Neural progenitor cell (in vitro differentiated cells): ENCODE results near the gene KDM2A.

Source experiments
- EZH2 ChIP-seq: fragments of 200-600 bp; sonication (generic); IDR thresholded peaks from 2 replicates; pipeline ENCODE4 v1.6.1; 2017; ENCODE audit warnings: antibody characterized with exemption, mild to moderate bottlenecking, moderate library complexity
- TF ChIP-seq, protein P1 (sequence below): fragments of 200-600 bp; sonication (generic); IDR thresholded peaks from 2 replicates; pipeline ENCODE4 v1.5.1; 2017; ENCODE audit warnings: antibody characterized with exemption, mild to moderate bottlenecking

DNA sequence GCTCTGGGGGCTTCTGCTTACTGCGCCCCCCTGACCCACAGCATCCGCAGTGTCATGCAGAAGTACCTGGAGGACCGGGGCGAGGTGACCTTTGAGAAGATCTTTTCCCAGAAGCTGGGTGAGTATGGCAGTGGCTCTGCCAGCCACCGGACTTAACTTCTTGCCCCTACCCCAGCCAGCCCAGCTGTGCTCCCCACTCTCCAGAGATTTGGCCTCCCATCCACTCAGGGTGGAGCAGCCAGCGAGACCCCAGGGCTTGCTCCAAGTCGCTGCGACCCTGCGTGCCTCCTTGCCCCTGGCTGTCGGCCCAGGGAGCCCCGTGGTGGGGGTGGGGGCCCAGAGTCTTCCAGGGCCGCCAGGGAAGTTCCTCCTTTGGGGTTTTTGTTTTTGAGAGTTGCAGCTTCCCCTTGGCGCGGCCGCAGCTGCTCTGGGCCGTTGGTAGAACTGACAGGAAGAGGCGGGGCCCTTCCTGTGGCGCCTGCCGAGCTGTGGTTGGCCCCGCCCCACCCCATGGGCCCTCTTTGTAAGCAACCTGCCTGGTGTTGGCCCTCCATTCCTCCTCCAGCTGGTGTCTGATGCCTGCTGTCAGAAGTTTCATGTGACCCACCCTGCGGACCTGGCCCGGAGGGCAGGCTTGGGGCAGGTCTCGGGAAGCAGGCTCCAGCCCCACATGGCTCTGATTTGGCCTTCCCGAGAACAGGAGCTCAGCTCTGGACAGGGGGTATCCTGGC, 158.3 kb downstream of the KDM2A start:
- TF ChIP-seq, protein P1, sequence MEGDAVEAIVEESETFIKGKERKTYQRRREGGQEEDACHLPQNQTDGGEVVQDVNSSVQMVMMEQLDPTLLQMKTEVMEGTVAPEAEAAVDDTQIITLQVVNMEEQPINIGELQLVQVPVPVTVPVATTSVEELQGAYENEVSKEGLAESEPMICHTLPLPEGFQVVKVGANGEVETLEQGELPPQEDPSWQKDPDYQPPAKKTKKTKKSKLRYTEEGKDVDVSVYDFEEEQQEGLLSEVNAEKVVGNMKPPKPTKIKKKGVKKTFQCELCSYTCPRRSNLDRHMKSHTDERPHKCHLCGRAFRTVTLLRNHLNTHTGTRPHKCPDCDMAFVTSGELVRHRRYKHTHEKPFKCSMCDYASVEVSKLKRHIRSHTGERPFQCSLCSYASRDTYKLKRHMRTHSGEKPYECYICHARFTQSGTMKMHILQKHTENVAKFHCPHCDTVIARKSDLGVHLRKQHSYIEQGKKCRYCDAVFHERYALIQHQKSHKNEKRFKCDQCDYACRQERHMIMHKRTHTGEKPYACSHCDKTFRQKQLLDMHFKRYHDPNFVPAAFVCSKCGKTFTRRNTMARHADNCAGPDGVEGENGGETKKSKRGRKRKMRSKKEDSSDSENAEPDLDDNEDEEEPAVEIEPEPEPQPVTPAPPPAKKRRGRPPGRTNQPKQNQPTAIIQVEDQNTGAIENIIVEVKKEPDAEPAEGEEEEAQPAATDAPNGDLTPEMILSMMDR: no peak
- no peak for TF ChIP-seq EZH2
